Heart left ventricle (tissue), 16 donors: ENCODE measurements around the gene NETO1. TPM values are rescaled to one million over a fixed set of nuclear protein-coding genes. Genes with fewer than 3 reads are reported as not detected.

Experiments
- ATAC-seq, 4 donors: fragments of 200-7000 bp; cut with Tn5 transposase; one replicate each; pipeline ENCODE4 v1.9.1; 2020 to 2022; ENCODE audit warnings: moderate library complexity in 4 of 4, mild to moderate bottlenecking in 3 of 4, moderate number of reproducible peaks in 1 of 4
- DNase-seq, 5 donors: peaks; one replicate each; pipeline ENCODE4 v3.0.0-alpha.2; 2020
- H3K27ac ChIP-seq, 12 donors: fragments of 200-600 bp; sonication (generic) in 4 of 12; one replicate each; pipeline versions ENCODE4 v1.5.0 to v1.8.0; 2016 to 2022; ENCODE audit warnings: mild to moderate bottlenecking in 2 of 12
- H3K27me3 ChIP-seq, 9 donors: fragments of 200-600 bp; sonication (generic) in 2 of 9; one replicate each; pipeline versions ENCODE4 v1.5.1 to v1.8.0; 2016 to 2022; ENCODE audit warnings: mild to moderate bottlenecking in 3 of 9
- H3K36me3 ChIP-seq, 9 donors: fragments of 200-600 bp; sonication (generic) in 2 of 9; one replicate each; pipeline versions ENCODE4 v1.5.0 to v1.8.0; 2018 to 2022; ENCODE audit warnings: mild to moderate bottlenecking in 2 of 9
- H3K4me1 ChIP-seq, 12 donors: fragments of 200-600 bp; sonication (generic) in 4 of 12; one replicate each; pipeline versions ENCODE4 v1.5.0 to v1.8.0; 2016 to 2022; ENCODE audit warnings: mild to moderate bottlenecking in 3 of 12
- H3K4me3 ChIP-seq, 12 donors: fragments of 200-600 bp; sonication (generic) in 4 of 12; one replicate each; pipeline versions ENCODE4 v1.5.0 to v1.8.0; 2017 to 2022; ENCODE audit warnings: mild to moderate bottlenecking in 9 of 12, moderate library complexity in 4 of 12
- H3K9me3 ChIP-seq, 12 donors: fragments of 200-600 bp; sonication (generic) in 4 of 12; one replicate each; pipeline versions ENCODE4 v1.5.0 to v1.8.0; 2016 to 2022; ENCODE audit warnings: mild to moderate bottlenecking in 1 of 12
- CTCF ChIP-seq, 12 donors: fragments of 200-600 bp; sonication (generic) in 4 of 12; IDR thresholded peaks; one replicate each; pipeline versions ENCODE4 v1.5.0 to v1.8.0; 2018 to 2022; ENCODE audit warnings: antibody characterized with exemption in 12 of 12, mild to moderate bottlenecking in 5 of 12
- POLR2A ChIP-seq, 2 donors: fragments of 450-650 bp; IDR thresholded peaks; one replicate each; pipeline ENCODE4 v1.6.1; 2017; ENCODE audit warnings: antibody characterized with exemption in 2 of 2, mild to moderate bottlenecking in 2 of 2, moderate library complexity in 2 of 2
- WGBS, 4 donors: extraction: QIAGEN DNeasy Blood & Tissue Kit in 2 of 4; methylation state at CpG; one replicate each; pipeline versions ENCODE4 v1.1.5 to v1.1.7; 2013 to 2018; 5-methylcytosine and 5-hydroxymethylcytosine counted together
- intact Hi-C, 10 donors: fragments of 100-400 bp; cut with DNase I; formaldehyde crosslinking; loops; one replicate each; pipeline versions ENCODE4 v1.11.1 to v1.14.2; 2022
- polyA plus RNA-seq, 2 donors: library from polyadenylated mRNA; stranded (reverse); fragments of 200-250 nt; gene quantifications; one replicate each; pipeline ENCODE4 v1.2.3, GENCODE V29; 2013
- total RNA-seq, 9 donors: library from RNA; depleted of rRNA in 2 of 9; stranded (reverse); fragments of >200 nt in 2 of 9; fragmentation: NEBNext Ultra II Directional in 3 of 9; extraction: Animal tissue kit (Norgen Biotek cat#: 25700) in 3 of 9; gene quantifications; one replicate each; pipeline versions ENCODE4 v1.1.0 to v1.2.4, GENCODE V29; 2016 to 2023
- donor health status: ischemic (EF 13 %, LVEDD 7.1; RV severe dilation, severe dysfunction).
- donor health status: healthy with polysubstance abuse.
- donor health status: DM: no; HTN: yes; CAD: no.
- donor health status: DM: no; HTN: no; CAD: no.
- donor health status: ischemic (EF 25% LVEDD 6.9; RV normal size, moderate dysfunction).
- donor health status: ischemic (EF 25% LVEDD 5.7; RV mildly dilated, moderate dysfunction).
- donor health status: healthy.
- donor health status: DM: yes; HTN: yes; CAD: no.
- donor health status: ischemic (EF 35%, LVEDD 5.7; RV mildly dilated, moderate dysfunction).
- donor health status: nonischemic (EF 11% LVEDD 7.7; RV severe dilation, severe dysfunction).
- donor health status: DM: yes; HTN: yes; CAD: no.
- donor health status: PGD.
- donor health status: ischemic (EF 29% LVEDD 5.4; RV normal size, mild dysfunction).
- donor health status: nonischemic (EF 23%, LVEDD 6.1; RV moderate dilation, normal function).

Gene NETO1
- total and polyA plus RNA-seq, 11 donors, result 0.09 to 2.0 (median 0.39) TPM; not detected in 5

- H3K4me1 ChIP-seq, result no peaks in the 10 kb centered on the region
- no peak overlapping the region for H3K27ac ChIP-seq
- no peak for ATAC-seq
- intact Hi-C loops, result no loop called here
- no peak for DNase-seq
- H3K36me3 ChIP-seq, result no peaks in the 10 kb centered on the region
- 82 to 91% (median 83%) methylated on average over 4 of the region's 4 CpGs for WGBS, 4 donors
- no peak overlapping the region for H3K4me3 ChIP-seq
- TF ChIP-seq POLR2A (IDR thresholded peaks at IDR 0.05) (no peak), CTCF (IDR thresholded peaks at IDR 0.05) (no peak)
- H3K9me3 ChIP-seq, result peaks cover 0 to 4% (median 0%) of the 10 kb centered on the region in 12 donors
- H3K27me3 ChIP-seq, result no peaks in the 10 kb centered on the region
These were observed 115.6 kb downstream of the NETO1 start for GRCh38 chr18:72752220-72752619.

GRCh38 chr18:72742002-72742401 lies 125.8 kb downstream of the NETO1 start:
- Histone ChIP-seq H3K4me3 (no peak overlapping the region), H3K4me1 (peaks cover 0 to 4% (median 0%) of the 10 kb centered on the region in 12 donors), H3K9me3 (no peaks in the 10 kb centered on the region), H3K27me3 (no peaks in the 10 kb centered on the region), H3K36me3 (no peaks in the 10 kb centered on the region), H3K27ac (no peak overlapping the region)
- TF ChIP-seq CTCF (IDR thresholded peaks at IDR 0.05), result no peak
- no peak for TF ChIP-seq POLR2A (IDR thresholded peaks at IDR 0.05)
- WGBS, 4 donors, result 7 to 16% (median 14%) methylated on average over 1 of the region's 1 CpG
- DNase-seq (no peak), ATAC-seq (peak in 3 of 4 donors; percentile 60 to 91 (median 82))
- intact Hi-C loops, result no loop called here

- H3K4me3 ChIP-seq, result no peak overlapping the region
- H3K4me1 ChIP-seq, result peaks cover 0 to 4% (median 0%) of the 10 kb centered on the region in 12 donors
- intact Hi-C loops, result no loop called here
- no peaks in the 10 kb centered on the region for H3K36me3 ChIP-seq
- ATAC-seq (no peak), DNase-seq (no peak)
- no peaks in the 10 kb centered on the region for H3K9me3 ChIP-seq
- WGBS, 4 donors, result 70 to 80% (median 72%) methylated on average over 4 of the region's 4 CpGs
- H3K27ac ChIP-seq, result no peak overlapping the region
- TF ChIP-seq CTCF (IDR thresholded peaks at IDR 0.05) (no peak), POLR2A (IDR thresholded peaks at IDR 0.05) (no peak)
- H3K27me3 ChIP-seq, result no peaks in the 10 kb centered on the region
These were observed 129.7 kb downstream of the NETO1 start for GRCh38 chr18:72738136-72738535.

- H3K4me3 ChIP-seq, result no peak overlapping the region
- no peak for ATAC-seq
- peaks cover 0 to 10% (median 0%) of the 10 kb centered on the region in 12 donors for H3K9me3 ChIP-seq
- no peak overlapping the region for H3K27ac ChIP-seq
- no peaks in the 10 kb centered on the region for H3K36me3 ChIP-seq
- intact Hi-C loops, result no loop called here
- TF ChIP-seq CTCF (IDR thresholded peaks at IDR 0.05) (no peak), POLR2A (IDR thresholded peaks at IDR 0.05) (no peak)
- no peaks in the 10 kb centered on the region for H3K27me3 ChIP-seq
- no peak for DNase-seq
- H3K4me1 ChIP-seq, result no peaks in the 10 kb centered on the region
- 70 to 83% (median 79%) methylated on average over 6 of the region's 6 CpGs for WGBS, 4 donors
These were observed 140.0 kb downstream of the NETO1 start for GRCh38 chr18:72727776-72728175.
